IPS-11a (cell line): ENCODE results near the gene RIN2.
A peak's percentile ranks its signal among the peaks of the same experiment; 100 is the strongest.
"Not testable (repeated sequence)": the region's sequence is repeated elsewhere in the genome, so short reads cannot be mapped to it uniquely, and the experiment has no call there.

Experiments
- H3K4me3 ChIP-seq: one replicate; pipeline ENCODE4 v1.5.1; 2013; ENCODE audit warnings: low read depth, low read length, control low read depth

RIN2 gene

DNA sequence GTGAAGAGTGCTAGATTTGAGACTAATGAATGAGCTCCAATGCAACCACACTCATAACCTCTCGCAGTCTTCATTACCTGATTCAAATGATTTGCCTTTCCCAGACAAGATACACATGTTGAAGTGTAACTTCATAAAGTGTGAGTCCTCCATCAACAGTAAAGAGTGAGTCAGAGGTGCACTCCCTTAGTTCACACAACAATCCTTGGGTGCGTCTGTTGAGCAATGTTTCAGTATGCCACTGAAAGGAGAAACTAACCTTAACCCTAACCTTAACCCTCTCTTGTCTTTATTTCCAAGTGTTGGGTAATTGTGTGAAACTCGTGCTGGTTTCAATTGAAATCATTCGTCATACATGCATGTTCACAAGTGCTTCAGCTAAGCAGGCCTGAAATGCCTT is 21.0 kb upstream of the RIN2 start:
- H3K4me3 ChIP-seq, result no peak overlapping the region

DNA sequence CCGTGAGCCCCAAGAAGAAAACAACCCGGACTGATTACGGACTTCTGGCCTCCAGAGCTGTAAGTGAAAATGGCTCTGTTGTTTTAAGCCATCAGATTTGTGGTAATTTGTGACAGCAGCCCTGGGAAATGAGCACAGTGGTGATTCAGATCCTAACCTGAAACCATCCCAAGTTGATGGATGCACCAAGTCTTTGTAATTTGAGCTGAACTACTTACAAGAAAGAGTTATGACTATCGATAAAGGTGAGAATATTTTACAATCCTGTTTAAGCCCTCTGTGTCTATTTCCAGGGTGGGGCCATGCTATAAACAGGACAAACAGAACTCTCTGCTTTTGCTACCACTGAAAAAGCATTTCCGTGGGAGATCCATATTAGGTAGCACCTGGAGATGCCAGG is 19.1 kb upstream of the RIN2 start:
- no peak overlapping the region for H3K4me3 ChIP-seq

DNA sequence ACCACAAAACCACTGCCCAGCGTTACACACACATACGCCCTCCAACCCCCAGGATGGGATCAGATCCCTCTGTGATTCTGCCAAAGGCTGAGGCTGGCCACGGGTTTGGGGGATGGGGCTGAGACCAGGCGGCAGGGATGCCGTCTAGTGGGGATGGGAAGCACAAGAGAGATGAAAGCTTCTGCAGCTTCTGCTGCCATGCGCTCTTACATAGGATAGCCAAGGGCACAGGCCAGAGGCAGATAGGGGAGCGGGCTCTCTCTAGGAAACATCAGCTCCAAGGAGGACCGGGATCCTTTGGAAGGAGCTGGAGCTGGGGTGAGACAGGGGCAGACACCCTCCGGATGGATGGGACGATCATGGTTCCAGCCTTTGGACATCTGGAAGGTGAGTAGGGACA is 18.7 kb upstream of the RIN2 start:
- no peak overlapping the region for H3K4me3 ChIP-seq

DNA sequence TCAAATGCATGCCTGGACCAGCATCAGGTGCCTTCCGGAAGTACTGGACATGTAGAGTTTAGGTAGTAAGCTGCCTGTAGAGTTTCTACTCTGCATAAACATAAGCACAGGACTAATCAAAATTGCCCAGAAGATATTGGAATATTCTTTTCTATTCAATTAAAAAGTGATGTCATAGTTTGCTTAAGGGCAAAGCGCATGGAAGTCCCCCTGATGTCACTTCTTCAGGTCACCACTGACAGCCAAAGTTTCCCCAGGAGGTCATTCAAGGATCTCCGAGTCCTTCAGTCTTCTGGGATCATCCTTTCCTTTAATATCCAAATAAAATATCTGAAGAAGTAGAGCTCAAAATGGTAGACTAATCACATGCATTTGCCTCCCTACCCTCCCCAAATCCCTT is 17.5 kb upstream of the RIN2 start:
- no peak overlapping the region for H3K4me3 ChIP-seq

DNA sequence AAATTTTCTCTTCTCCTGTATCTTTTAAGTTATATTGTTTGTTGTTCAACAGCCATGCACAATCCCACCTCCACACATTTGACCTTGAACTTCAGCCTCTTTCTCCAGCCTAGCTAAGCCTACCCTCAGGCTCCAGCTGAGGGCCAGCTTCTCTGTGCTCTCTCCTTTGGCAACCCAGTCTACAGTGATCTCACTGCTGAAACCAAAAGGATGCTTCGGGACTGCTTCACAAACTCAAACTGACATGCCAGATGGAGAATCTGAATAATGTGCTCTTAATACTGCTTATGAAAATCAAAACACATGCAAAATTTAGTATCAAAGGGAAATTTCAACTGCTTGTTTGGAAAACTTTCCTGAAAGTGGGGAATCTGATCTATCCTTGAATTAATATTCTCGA is 16.1 kb upstream of the RIN2 start:
- H3K4me3 ChIP-seq, result no peak overlapping the region

DNA sequence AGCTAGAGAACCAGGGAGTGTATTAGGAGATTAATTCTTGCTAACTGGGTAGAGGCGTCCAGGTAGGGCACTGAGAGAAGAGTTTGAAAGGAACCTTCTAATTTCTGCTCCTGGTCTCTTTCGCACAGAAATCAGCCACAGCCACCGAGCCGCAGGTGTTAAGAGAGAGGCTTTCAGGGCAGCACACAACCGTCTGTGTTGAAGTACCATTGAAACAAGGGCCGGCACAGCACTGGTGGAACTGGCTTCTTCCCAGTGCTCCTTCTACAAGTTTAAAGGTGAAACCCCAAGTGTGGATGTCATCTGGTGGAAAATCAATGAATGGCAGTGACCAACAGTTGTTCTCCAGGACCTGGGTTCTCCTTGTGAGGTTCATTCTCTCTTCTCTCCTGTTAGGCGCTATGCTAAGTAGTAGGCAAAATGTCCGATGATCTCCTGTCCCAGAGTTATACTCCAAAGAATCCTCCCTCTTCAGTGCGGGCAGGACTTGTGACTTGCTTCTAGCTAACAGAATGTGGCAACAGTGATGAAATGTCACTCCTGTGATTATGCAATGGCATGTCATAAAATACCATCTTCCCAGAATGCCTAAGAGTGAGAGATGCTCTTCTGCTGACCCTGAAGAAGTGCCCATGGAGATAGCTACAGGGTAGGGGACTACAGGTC is 15.0 kb upstream of the RIN2 start:
- H3K4me3 ChIP-seq, result no peak overlapping the region

DNA sequence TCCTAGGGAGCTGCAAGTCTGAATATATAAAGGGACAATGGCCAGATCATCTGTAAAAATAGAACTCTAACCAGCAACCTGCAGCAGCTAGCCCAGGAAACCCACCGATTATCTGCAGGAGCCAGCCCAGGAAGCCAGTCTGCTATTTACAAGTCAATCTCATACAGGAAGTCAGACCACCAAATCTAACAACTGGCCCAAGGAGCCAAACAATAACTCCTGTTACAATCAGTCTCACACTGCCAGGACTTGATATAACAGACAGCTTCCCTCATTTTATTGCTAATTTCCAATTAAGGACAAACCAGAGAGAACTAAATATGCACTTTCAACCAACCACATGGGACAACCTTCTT is 14.4 kb upstream of the RIN2 start:
- no peak overlapping the region for H3K4me3 ChIP-seq

DNA sequence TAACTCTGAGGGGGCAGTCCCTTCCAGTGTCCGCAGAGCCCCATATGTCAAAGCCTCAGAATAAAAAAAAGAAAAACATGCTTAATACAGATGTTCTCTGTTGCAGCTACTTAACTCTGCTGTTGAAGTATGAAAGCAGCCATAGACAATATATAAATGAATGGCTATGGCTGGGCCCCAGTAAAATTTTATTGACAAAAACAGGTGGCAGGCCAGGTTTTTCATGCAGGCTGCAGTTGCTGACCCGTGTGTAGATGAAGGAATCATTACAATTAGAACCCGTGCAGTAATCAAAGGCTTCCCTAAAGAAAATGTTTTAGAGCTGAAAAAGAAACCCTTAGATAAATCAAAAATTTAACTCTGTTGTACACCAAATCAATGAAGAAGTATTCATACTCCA is 13.0 kb upstream of the RIN2 start:
- no peak overlapping the region for H3K4me3 ChIP-seq

DNA sequence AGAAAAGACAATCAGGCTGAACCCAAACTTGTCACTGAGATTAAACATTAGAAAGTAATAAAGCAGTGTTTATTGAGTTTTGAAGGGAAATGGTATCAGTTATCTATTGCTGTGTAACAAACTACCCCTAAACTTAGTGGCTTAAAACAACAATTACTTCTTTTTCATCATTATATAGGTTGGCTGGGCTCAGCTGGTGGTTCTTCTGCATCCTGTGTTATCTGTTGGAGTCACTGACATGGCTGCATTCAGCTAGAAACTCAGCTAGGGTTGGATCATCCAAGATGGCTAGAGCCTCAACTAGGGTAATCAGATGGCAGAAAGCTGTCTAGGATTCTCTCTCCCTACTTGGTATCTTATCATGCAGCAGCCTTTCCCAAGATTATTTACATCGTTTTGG is 12.5 kb upstream of the RIN2 start:
- no peak overlapping the region for H3K4me3 ChIP-seq

DNA sequence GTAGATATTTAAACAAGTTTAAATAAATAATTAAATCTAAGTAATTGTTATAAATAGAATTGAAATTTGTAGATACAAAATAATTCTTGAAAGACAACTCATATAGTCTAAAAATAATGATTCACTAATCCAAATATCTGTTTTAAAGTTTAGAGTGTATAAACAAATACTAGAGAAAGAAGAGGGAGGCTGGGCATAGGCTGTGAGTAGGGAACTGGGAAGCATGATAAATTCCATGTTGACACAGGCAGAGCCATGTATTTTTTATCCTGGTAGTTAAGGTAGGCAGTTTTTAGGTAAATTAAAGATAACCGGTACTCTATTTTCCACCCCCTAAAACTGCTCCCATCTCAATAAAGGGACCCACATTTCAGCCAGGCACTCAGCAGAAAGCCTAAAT is 11.7 kb upstream of the RIN2 start:
- H3K4me3 ChIP-seq, result no peak overlapping the region

DNA sequence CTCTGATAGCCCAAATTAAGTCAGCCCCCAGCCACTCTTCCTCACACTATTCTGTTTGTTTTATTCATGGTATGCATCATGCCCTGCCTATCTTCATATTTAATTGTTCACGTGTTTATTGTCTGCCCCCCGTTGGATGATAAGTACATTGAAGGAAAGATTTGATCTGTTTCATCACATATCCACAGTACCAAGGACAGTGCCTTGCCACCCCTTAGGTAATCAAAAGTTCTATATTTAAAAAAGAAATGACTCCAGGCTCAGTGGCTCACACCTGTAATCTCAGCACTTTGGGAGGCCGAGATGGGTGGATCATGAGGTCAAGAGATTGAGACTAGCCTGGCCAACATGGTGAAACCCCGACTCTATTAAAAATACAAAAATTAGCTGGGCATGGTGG is 10.2 kb upstream of the RIN2 start:
- H3K4me3 ChIP-seq, result no peak overlapping the region

DNA sequence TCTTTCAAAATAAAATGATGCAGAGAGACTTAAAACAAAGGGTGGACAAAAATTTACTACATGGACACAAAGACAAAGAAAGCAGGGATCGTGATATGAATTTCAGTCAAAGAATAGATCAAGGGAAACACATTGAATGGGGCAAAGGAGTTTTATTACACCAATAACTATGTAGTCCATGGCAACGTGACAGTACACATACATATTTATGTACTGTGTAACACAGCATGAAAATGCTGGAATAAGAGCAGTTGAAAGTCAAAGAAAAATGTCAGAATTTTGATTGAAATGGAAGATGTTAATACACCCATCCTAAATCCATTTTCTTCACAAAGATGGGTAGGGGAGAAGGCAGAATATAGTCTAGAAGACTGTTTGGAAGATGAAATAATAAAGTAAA is 9.4 kb upstream of the RIN2 start:
- no peak overlapping the region for H3K4me3 ChIP-seq

DNA sequence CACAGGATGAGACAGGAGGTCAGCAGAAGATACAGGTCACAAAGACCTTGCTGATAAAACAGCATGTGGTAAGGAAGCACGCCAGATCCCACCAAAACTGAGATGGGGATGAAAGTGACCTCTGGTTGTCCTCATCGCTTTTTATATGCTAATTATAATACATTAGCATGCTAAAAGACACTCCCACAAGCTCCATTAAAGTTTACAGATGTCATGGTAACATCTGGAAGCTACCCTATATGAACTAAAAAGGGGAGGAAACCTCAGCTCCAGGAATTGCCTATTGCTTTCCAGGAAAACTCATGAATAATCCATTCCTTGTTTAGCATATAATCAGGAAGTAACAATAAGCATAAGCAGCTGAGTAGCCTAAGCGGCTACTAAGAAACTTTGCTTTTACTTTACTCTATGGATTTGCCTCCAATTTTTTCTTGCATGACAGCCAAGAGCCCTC is 8.4 kb upstream of the RIN2 start:
- no peak overlapping the region for H3K4me3 ChIP-seq

DNA sequence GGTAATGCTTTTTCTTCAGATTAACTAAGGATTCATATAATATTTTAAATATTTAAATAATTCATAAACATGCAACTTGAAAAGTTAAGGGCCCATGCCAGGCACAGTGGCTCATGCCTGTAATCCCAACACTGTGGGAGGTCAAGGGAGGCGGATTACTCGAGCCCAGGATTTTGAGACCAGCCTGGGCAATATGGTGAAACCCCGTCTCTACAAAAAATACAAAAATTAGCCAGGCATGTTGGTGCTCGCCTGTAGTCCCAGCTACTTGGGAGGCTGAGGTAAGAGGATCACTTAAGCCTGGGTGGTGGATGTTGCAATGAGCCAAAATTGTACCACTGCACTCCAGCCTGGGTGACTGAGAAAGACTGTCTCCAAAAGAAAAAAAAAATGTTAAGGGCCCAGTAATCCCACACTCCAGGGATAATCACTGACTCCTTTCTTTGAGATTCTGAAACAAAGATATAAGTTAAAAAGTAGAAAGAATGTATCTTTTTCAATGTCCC is 7.9 kb upstream of the RIN2 start:
- no peak overlapping the region for H3K4me3 ChIP-seq

DNA sequence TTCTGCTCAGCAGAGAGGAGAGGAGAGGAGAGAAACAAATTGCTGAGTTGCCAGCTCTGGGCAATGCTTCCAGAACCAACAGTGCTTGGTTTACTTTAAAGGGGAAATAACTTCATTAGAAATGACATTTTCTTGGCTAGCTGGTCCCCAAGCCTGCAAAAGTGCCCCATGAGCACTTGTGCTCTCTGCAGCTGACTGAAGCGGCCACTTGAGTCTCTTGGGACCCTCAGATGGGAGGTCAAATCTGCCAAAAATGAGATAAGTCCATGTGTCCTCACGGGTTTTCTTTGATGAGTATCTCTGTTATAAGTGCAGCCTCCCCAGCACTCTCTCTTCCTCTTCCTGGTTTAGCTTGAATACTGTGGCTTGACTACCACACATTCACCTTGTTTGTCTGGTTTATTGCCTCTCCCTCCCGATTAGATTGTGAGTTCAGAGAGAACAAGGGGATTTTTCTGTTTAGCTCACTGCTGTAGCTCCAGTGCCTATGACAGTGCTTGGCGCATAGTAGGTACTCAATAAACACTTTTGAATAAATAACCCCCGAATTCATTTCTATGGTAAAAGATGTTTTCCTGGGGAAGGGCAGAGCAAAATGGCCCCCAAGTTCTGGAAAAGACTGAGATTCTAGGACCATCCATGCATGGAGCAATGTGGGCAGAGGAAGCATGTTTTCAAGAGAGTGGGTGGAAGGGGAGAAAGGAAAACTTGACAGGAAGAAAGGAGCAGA is 7.0 kb upstream of the RIN2 start:
- no peak overlapping the region for H3K4me3 ChIP-seq

DNA sequence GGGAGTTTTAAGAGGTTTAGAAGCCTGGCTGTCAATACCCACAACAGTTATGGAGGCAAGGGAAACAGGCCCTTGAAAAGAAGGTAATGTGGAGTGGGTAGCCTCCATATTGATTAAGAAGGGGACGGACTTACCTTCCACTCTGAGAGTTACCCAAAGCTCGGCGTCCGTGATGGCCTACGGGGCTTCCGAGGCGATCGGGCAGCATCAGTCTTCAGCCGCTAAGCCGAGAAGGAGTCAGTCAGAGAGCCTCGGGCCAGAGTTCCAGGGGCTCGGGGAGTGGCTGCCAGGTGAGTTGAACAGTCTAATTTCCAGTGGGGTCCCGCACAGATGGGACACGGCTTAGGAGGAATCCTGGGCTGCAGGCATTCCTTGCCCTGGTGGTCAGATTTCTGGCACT is 3.9 kb upstream of the RIN2 start:
- not testable (repeated sequence) for H3K4me3 ChIP-seq

DNA sequence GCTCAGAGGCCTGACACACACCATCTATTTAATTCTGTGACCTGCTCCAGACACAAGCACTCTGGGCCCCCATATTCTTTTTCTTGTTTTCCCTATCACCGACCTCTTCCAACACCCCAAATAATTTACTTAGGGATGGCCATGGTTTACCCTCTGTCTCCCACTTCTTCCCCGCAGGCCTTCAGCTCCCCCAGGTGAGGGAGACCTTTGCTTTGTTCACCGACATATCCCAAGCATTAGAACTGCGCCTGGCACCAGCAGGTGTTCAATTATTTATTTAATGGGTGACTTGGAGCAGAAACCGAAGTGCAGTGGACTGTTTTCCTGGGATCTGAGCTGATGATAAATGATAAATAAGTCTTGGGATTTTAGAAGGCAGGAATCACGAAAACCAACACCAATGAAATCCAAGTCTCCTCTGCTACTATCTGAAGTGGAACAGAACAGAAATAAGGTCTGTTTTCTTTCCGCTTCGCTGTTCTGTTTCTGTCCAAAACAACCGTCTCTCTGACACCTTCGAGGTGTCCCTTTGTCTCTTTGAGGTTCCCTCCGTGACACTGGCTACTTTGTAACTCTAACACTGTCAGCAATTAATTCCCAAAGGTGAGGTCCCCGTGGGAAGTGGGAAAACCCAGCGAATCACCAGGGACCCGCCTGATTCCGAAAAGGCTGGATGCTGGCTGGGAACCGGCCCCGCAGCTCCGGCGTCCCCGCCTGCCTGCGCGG is 1.1 kb upstream of the RIN2 start:
- H3K4me3 ChIP-seq, result peak overlapping the region; percentile 92

DNA sequence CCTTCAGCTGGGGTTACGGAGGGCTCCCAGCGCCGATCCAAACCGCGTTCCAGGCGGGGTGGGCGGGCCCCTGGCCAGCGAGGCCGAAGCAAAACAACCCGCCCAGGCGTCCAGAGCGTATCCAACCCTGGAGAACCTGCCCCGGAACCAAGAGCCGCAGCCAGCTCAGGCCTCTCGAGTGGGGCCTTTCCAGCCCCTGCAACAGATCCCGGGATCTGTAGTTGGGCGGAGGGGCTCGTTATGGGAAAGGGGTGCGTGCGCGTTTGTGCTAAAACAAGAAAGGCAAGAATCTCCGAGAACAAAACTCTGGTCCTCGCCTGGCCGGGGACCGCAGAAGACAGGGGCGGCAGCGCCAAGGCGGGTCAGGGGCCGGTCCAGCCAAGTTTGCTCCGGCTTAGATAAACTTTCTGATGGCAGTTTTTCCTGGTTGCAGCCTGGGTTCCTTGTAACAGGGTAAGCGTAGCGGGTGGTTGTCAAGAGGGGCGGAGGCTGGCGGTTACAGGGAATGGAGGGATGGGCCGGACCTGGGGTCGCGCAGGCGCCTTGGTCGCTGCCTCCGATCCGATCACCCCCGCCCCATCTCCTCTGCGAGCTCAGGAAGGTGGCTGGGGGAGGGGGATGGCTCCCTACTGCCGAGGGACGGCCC is 448 bp upstream of the RIN2 start:
- H3K4me3 ChIP-seq, result peak overlapping the region; percentile 92

DNA sequence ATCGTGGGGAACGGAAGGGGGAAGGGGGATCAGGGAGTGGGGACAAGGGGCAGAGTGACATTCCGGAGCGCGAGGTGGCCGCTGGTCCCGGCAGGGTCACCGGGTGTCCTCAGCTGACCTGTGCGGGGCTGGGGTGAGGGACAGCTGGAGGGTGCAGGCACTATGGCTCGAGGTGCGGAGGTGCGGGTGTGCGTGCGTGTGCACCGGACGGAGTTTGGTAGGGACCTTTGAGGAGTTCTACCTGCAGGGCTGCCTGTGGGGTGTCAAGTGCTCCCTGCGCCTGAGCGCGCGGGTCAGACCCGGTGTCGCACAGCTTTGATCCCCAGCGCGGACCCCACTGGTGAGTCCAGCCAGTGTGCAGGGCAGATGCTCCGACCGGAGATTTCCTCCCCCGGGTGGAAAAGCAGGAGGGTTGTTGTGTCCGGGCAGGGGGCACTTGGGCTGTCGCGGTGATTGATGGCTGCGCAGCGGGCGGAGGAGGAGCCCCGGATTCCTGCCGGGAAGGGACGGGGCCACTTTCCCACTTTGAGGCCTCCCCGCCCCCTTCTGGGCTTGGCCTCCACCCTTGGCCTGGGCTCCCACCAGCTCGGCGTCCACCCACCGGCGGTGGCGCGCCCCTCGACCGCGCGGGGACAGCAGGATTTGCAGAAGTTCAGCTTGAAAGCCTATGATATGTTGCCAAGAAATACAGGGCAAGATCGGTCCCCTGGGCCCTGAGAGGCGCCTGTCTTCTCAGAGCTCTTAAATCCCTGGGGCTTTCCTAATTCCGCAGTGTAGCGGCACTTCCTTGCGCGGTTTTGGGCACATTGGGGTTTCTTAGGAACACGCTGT is 658 bp downstream of the RIN2 start:
- H3K4me3 ChIP-seq, result peak overlapping the region; percentile 92

DNA sequence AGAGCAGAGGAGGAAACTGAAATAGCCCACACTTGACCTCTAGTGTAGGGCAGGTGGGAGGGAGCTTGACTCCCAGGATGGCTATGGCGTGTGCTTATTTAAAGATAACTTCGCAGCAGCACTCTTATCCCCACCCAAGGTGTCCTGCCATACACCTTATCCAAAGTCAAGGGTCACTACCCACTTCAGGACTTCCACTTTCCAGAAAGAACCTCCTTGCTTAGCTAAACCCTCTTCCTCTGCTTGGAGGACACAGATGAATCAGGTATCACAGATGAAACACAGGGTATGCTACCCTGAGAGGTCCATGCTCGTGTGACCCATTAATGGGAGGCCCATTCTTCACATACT is 2.3 kb downstream of the RIN2 start:
- H3K4me3 ChIP-seq, result no peak overlapping the region

DNA sequence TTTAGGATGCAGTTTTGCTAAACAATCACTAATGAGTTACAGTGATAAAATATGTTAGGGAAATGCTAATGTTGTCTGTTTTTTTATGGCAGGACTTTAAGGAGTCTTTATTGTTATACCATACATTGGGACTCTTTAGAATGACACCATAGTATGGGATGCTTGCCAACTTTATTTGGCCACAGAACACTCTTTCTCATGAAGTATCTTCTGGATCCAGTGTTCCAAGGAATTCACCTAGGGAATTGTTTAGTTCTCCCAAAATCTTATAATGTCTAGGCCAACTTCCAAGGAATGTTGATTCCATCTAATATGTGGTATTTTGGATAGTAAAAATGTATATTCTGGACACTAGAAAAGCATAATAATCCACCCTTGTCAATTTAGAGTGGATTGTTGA is 3.3 kb downstream of the RIN2 start:
- H3K4me3 ChIP-seq, result no peak overlapping the region
